K562 (cell line): ENCODE data around the gene ZNF490. TPM values are rescaled to one million over a fixed set of nuclear protein-coding genes. Genes with fewer than 3 reads are reported as not detected.

ENCODE experiments used
- CHD2 ChIP-seq: IDR thresholded peaks from 2 replicates; pipeline ENCODE4 v1.6.1; 2011; ENCODE audit warnings: low read depth, low read length
- ELF2 ChIP-seq: fragments of 250-450 bp; sonication (Bioruptor Pico); IDR thresholded peaks from 2 replicates; pipeline ENCODE4 v1.5.0; 2021; ENCODE audit warnings: mild to moderate bottlenecking
- FOXK2 ChIP-seq, 2 experiments: fragments of 450-650 bp; IDR thresholded peaks in 1 of 2; conservative IDR thresholded peaks in 1 of 2; 2 replicates each; pipeline ENCODE4 v1.6.1; 2016; ENCODE audit warnings: low read depth in 2 of 2, mild to moderate bottlenecking in 1 of 2
- HDAC2 ChIP-seq: fragments of 450-650 bp; IDR thresholded peaks from 2 replicates; pipeline ENCODE4 v1.6.1; 2016; ENCODE audit warnings: mild to moderate bottlenecking
- MEF2D ChIP-seq: conservative IDR thresholded peaks from 2 replicates; pipeline ENCODE4 v1.6.1; 2016; ENCODE audit warnings: low read depth, missing genetic modification characterization, missing compliant biosample characterization
- NCOA1 ChIP-seq: fragments of 450-650 bp; IDR thresholded peaks from 2 replicates; pipeline ENCODE4 v1.6.1; 2016; ENCODE audit warnings: low read depth
- NFE2L1 ChIP-seq: fragments of 450-650 bp; IDR thresholded peaks from 2 replicates; pipeline ENCODE4 v1.6.1; 2016; ENCODE audit warnings: missing genetic modification characterization, low read depth, mild to moderate bottlenecking, missing compliant biosample characterization, moderate library complexity, borderline replicate concordance
- SAFB ChIP-seq: fragments of 200-400 bp; formaldehyde crosslinking; IDR thresholded peaks from 2 replicates; pipeline ENCODE4 v1.6.1; 2017; ENCODE audit warnings: low read depth, low read length, borderline replicate concordance
- SIN3A ChIP-seq, 2 experiments: fragments of 150-350 bp in 1 of 2; IDR thresholded peaks; 2 replicates each; pipeline ENCODE4 v1.6.1; 2011 to 2016; ENCODE audit warnings: borderline replicate concordance in 2 of 2, low read depth in 2 of 2, low read length in 2 of 2, mild to moderate bottlenecking in 2 of 2, moderate library complexity in 2 of 2; ENCODE audit not compliant: control insufficient read depth in 1 of 2
- SMAD2 ChIP-seq: fragments of 150-350 bp; IDR thresholded peaks from 2 replicates; pipeline ENCODE4 v1.6.1; 2014; ENCODE audit warnings: low read depth, mild to moderate bottlenecking, low read length
- SREBF2 ChIP-seq: sonication (generic); formaldehyde crosslinking; IDR thresholded peaks from 2 replicates; pipeline ENCODE4 v1.4.0; 2020; ENCODE audit warnings: mild to moderate bottlenecking, missing genetic modification reagents
- SRSF9 ChIP-seq: fragments of 200-400 bp; formaldehyde crosslinking; IDR thresholded peaks from 2 replicates; pipeline ENCODE4 v1.6.1; 2017; ENCODE audit warnings: low read depth, low read length, borderline replicate concordance
- TARDBP ChIP-seq: fragments of 450-650 bp; IDR thresholded peaks from 2 replicates; pipeline ENCODE4 v1.6.1; 2016
- TOE1 ChIP-seq, 2 experiments: fragments of 450-650 bp in 1 of 2; sonication (generic) in 1 of 2; formaldehyde crosslinking in 1 of 2; IDR thresholded peaks; 2 replicates each; pipeline versions ENCODE4 v1.7.1 to v1.8.0; 2016 to 2022; ENCODE audit warnings: borderline replicate concordance in 2 of 2, mild to moderate bottlenecking in 2 of 2, antibody characterized with exemption in 1 of 2, inconsistent platforms in 1 of 2, low read depth in 1 of 2, missing genetic modification reagents in 1 of 2, moderate library complexity in 1 of 2
- ZSCAN29 ChIP-seq: fragments of 450-650 bp; IDR thresholded peaks from 2 replicates; pipeline ENCODE4 v1.6.1; 2017
- polyA plus RNA-seq, 8 experiments: library from polyadenylated mRNA; depleted of rRNA in 4 of 8; stranded (reverse) in 5 of 8; unstranded in 3 of 8; fragments of >200 nt; fragmentation: Nextera tagmentation in 2 of 8; fragmentation: Illumina TruSeq in 1 of 8; extraction: Ambion mirVana in 2 of 8; extraction: Trizol in 1 of 8; gene quantifications; 2 replicates each; pipeline versions ENCODE4 v1.2.1 to v1.2.3, GENCODE V29; 2011 to 2014; ENCODE audit warnings: inconsistent platforms in 1 of 8, missing spikeins in 1 of 8
- total RNA-seq, 7 experiments: library from RNA; depleted of rRNA in 6 of 7; stranded (reverse); fragments of >200 nt in 6 of 7; fragmentation: Illumina TruSeq in 2 of 7; extraction: Trizol in 2 of 7; gene quantifications; 2 replicates each; pipeline versions ENCODE4 v1.2.1 to v1.2.3, GENCODE V29; 2011 to 2021; ENCODE audit warnings: low replicate concordance in 1 of 7
- TF ChIP-seq, protein P1 (sequence below): sonication (generic); formaldehyde crosslinking; IDR thresholded peaks from 2 replicates; pipeline ENCODE4 v1.8.0; 2023; ENCODE audit warnings: missing genetic modification reagents, mild to moderate bottlenecking, borderline replicate concordance
- TF ChIP-seq, protein P2 (sequence below): sonication (generic); formaldehyde crosslinking; IDR thresholded peaks from 2 replicates; pipeline ENCODE4 v1.8.0; 2022; ENCODE audit warnings: mild to moderate bottlenecking, low read depth, missing genetic modification reagents
- TF ChIP-seq, protein P3 (sequence below): sonication (generic); formaldehyde crosslinking; IDR thresholded peaks from 2 replicates; pipeline ENCODE4 v1.4.0; 2020; ENCODE audit warnings: mild to moderate bottlenecking, missing genetic modification reagents

The ZNF490 gene
- total and polyA plus RNA-seq, 9 of the 15 experiments (the other 6 are each of a cell fraction or from before 2014, with no cell fraction given), result 0.90 to 8.3 (median 4.4) TPM

DNA sequence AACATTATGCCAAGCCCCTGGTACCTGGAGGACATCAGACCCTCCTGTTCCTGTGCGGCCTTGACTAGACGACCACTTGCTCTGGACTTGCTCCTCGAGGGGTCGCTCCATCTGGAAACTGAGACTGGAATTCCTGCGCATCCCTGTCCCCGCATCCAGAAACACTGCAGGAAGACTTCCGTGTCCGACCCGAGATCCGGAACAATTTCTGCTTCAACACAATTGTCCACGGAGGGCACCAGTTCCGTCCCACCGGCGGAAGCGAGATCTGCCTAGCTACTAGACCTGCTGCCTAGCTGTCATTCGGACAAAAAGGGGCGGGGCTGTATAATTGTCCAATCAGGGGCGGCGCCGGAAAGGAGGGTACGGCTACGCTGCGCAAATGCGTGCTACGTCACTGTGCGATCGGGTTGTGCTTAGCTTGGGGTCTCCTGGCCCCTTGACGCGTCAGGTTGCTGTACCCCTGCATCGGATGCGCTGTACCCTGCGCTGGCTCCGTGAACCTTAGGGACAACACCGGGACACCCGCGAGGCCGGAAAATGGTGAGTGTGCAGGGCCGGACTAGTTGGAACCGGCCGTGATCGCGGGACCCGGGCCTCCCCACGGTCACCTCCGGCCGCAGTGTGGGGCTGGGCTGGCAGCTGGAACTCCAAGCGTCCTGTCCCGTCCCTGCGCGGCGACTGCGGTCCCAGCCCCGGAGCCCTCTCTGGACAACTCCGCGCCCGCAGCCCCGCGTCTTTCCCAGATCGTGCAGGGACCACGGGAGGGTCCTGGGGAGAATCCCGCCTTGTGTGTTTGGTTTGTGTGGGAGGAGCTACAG, at the start of gene ZNF490, which contains the start of gene ZNF791 (continued):
- TF ChIP-seq SIN3A (IDR thresholded peaks at IDR 0.05; ENCODE audit: borderline replicate concordance in 2 of 2, control insufficient read depth in 1 of 2, low read depth in 2 of 2, low read length in 2 of 2), result peak; percentile 65 to 68; a peak in 1 of 4 replicates
- no peak for TF ChIP-seq SREBF2 (CRISPR knock-in tag)
- TF ChIP-seq, protein P1, sequence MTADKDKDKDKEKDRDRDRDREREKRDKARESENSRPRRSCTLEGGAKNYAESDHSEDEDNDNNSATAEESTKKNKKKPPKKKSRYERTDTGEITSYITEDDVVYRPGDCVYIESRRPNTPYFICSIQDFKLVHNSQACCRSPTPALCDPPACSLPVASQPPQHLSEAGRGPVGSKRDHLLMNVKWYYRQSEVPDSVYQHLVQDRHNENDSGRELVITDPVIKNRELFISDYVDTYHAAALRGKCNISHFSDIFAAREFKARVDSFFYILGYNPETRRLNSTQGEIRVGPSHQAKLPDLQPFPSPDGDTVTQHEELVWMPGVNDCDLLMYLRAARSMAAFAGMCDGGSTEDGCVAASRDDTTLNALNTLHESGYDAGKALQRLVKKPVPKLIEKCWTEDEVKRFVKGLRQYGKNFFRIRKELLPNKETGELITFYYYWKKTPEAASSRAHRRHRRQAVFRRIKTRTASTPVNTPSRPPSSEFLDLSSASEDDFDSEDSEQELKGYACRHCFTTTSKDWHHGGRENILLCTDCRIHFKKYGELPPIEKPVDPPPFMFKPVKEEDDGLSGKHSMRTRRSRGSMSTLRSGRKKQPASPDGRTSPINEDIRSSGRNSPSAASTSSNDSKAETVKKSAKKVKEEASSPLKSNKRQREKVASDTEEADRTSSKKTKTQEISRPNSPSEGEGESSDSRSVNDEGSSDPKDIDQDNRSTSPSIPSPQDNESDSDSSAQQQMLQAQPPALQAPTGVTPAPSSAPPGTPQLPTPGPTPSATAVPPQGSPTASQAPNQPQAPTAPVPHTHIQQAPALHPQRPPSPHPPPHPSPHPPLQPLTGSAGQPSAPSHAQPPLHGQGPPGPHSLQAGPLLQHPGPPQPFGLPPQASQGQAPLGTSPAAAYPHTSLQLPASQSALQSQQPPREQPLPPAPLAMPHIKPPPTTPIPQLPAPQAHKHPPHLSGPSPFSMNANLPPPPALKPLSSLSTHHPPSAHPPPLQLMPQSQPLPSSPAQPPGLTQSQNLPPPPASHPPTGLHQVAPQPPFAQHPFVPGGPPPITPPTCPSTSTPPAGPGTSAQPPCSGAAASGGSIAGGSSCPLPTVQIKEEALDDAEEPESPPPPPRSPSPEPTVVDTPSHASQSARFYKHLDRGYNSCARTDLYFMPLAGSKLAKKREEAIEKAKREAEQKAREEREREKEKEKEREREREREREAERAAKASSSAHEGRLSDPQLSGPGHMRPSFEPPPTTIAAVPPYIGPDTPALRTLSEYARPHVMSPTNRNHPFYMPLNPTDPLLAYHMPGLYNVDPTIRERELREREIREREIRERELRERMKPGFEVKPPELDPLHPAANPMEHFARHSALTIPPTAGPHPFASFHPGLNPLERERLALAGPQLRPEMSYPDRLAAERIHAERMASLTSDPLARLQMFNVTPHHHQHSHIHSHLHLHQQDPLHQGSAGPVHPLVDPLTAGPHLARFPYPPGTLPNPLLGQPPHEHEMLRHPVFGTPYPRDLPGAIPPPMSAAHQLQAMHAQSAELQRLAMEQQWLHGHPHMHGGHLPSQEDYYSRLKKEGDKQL (CRISPR knock-in tag), result no peak
- TF ChIP-seq MEF2D (tag), result no peak
- TF ChIP-seq, protein P2, sequence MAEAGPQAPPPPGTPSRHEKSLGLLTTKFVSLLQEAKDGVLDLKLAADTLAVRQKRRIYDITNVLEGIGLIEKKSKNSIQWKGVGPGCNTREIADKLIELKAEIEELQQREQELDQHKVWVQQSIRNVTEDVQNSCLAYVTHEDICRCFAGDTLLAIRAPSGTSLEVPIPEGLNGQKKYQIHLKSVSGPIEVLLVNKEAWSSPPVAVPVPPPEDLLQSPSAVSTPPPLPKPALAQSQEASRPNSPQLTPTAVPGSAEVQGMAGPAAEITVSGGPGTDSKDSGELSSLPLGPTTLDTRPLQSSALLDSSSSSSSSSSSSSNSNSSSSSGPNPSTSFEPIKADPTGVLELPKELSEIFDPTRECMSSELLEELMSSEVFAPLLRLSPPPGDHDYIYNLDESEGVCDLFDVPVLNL (CRISPR knock-in tag), result 0 out of 2 replicates have a peak, but pooled peaks have one; percentile 40
- TF ChIP-seq ELF2 (CRISPR knock-in tag), result peak; percentile 94
- TF ChIP-seq CHD2, result no peak; the same call in 1 of the 2 replicates
- no peak for TF ChIP-seq SMAD2
- TF ChIP-seq NFE2L1 (tag), result no peak
- TF ChIP-seq NCOA1, result peak; percentile 98
- peak; percentile 71; the same call in 1 of the 2 replicates for TF ChIP-seq TOE1 (IDR thresholded peaks at IDR 0.05; ENCODE audit: borderline replicate concordance)
- TF ChIP-seq TOE1 (CRISPR knock-in tag; IDR thresholded peaks at IDR 0.05; ENCODE audit: borderline replicate concordance, low read depth), result no peak
- TF ChIP-seq, protein P3, sequence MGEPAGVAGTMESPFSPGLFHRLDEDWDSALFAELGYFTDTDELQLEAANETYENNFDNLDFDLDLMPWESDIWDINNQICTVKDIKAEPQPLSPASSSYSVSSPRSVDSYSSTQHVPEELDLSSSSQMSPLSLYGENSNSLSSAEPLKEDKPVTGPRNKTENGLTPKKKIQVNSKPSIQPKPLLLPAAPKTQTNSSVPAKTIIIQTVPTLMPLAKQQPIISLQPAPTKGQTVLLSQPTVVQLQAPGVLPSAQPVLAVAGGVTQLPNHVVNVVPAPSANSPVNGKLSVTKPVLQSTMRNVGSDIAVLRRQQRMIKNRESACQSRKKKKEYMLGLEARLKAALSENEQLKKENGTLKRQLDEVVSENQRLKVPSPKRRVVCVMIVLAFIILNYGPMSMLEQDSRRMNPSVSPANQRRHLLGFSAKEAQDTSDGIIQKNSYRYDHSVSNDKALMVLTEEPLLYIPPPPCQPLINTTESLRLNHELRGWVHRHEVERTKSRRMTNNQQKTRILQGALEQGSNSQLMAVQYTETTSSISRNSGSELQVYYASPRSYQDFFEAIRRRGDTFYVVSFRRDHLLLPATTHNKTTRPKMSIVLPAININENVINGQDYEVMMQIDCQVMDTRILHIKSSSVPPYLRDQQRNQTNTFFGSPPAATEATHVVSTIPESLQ (CRISPR knock-in tag), result 0 out of 2 replicates have a peak, but pooled peaks have one; percentile 45
- peak; percentile 86 to 89 for TF ChIP-seq FOXK2 (conservative IDR thresholded peaks at IDR 0.05 in 1 of 2, IDR thresholded peaks at IDR 0.05 in 1 of 2; ENCODE audit: low read depth in 2 of 2)
- no peak for TF ChIP-seq ZSCAN29
- TF ChIP-seq HDAC2, result peak; percentile 71; the same call in 1 of the 2 replicates
- TF ChIP-seq SRSF9, result no peak
- 0 out of 2 replicates have a peak, but pooled peaks have one; percentile 23 for TF ChIP-seq TARDBP
- TF ChIP-seq SAFB, result 0 out of 2 replicates have a peak, but pooled peaks have one; percentile 22
